ENCODE results near the gene TMEM190. TPM values are rescaled to one million over a fixed set of nuclear protein-coding genes. Genes with fewer than 3 reads are reported as not detected.

The TMEM190 gene
- total and polyA plus RNA-seq, 11 donors: not detected

DNA sequence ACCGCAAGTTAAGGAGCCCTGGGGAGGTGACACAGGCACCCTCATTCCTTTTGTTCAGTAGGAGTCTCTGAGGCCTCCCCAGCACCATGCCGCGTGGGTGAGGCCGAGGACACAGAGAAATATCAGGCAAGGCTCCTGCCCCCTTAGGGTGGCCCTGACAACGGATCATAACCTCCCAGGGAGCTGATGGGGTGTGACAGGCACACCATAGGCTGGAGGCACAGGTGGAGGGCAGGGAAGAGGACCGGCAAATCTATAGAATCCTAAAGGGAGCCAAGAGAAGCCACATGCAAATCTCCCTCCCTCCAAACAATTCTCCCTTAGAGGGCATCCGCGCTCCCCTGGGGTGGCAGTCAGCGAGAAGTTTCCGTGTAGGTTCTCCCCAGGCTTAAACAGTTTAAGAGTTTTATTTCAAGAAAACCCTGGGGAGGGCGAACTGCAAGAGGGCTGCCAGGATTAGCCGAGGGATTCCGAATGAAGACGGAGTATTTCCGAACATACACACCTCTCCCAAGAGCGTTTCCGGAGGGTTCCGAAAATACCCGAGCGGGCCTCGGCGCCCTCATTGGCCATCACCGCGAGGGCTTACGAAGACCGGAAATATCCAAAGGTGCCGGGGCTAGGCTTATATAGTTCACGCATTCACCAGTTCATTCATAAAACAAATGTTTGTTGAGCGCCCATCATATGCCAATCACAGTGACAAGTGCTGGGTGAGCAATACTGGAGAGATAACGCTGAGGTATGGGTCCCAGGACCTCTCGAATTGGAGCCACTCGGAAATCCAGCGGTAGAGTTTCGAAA is 8.5 kb downstream of the TMEM190 start:
- peaks cover 14 to 58% (median 41%) of the 10 kb centered on the region in 12 donors for H3K4me1 ChIP-seq
- intact Hi-C loops (cut with DNase I): loop anchor here in 7 of 10 donors (1.0 to 10.0 kb wide), 10 partner anchors 23 to 250 kb away; partner anchors contain the start of genes KMT5C (in 3 of the 7), BRSK1 (in 1 of the 7), HSPBP1 (in 1 of the 7) and PPP6R1 (in 1 of the 7)

GRCh38 chr19:55385724-55386492 is 9.3 kb downstream of the TMEM190 start, which contains the start of gene RPL28:
RPL28 (plus strand) TSS chr19:55385932; CDS start chr19:55386358, 426 bp downstream.
- Histone ChIP-seq H3K9me3 (no peaks in the 10 kb centered on the region), H3K4me3 (peak within 1 kb of the TSS; percentile 48 to 87 (median 78)), H3K36me3 (peaks cover 0 to 42% (median 36%) of the 10 kb centered on the region in 9 donors), H3K27me3 (no peaks in the 10 kb centered on the region), H3K27ac (peak within 1 kb of the TSS; percentile 79 to 97 (median 94)), H3K4me1 (peaks cover 14 to 58% (median 42%) of the 10 kb centered on the region in 12 donors)
- peak; percentile 90 to 95 (median 90) for ATAC-seq
- WGBS, 4 donors: 0 to 1% (median 0%) methylated on average over 48 to 68 of the region's 68 CpGs
- TF ChIP-seq CTCF (IDR thresholded peaks at IDR 0.05): no peak
- peak; percentile 34 to 99 for TF ChIP-seq POLR2A (IDR thresholded peaks at IDR 0.05)
- DNase-seq: peak; percentile 98 to 99 (median 98)
- intact Hi-C loops (cut with DNase I): loop anchor here in 5 of 10 donors (1.0 to 10.0 kb wide), 9 partner anchors 19 to 249 kb away; partner anchors contain the start of genes KMT5C (in 3 of the 5) and PPP6R1 (in 1 of the 5)

More for the DNA sequence above, 8.5 kb downstream of the TMEM190 start:
- no peak for TF ChIP-seq POLR2A (IDR thresholded peaks at IDR 0.05)
- TF ChIP-seq CTCF (IDR thresholded peaks at IDR 0.05): peak in 1 of 12 donors; percentile 11
- DNase-seq (peak; percentile 95 to 97 (median 97)), ATAC-seq (peak; percentile 85 to 91 (median 90))
- Histone ChIP-seq H3K36me3 (peaks cover 0 to 34% (median 31%) of the 10 kb centered on the region in 9 donors), H3K4me3 (peak overlapping the region; percentile 48 to 87 (median 78)), H3K27ac (peak overlapping the region; percentile 79 to 97 (median 94)), H3K9me3 (no peaks in the 10 kb centered on the region), H3K27me3 (no peaks in the 10 kb centered on the region)
- 2 to 7% (median 6%) methylated on average over 31 to 34 of the region's 34 CpGs for WGBS, 4 donors

DNA sequence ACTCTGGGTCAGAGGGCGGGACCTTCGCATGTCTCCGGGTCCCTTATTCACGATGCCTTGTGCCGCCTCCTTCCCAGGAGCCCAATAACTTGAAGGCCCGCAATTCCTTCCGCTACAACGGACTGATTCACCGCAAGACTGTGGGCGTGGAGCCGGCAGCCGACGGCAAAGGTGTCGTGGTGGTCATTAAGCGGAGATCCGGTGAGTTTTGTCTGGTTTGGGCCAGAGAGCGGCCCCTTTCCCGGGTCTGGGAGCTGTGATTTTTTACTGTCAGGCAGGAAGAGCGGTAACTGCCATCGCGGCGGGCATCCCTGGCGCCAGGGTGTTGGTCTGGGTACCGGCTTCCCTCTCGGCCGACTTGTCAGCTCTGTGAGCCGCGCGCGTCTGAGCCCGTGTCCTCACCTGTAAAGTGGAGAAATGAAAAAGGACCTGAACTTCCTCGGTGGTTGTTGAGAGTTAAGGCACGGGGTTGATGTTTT is 9.9 kb downstream of the TMEM190 start:
- H3K4me1 ChIP-seq: peaks cover 14 to 62% (median 42%) of the 10 kb centered on the region in 12 donors
- intact Hi-C loops (cut with DNase I): loop anchor here in 3 of 10 donors (2.0 to 10.0 kb wide), 3 partner anchors 18 to 248 kb away; no protein-coding TSS in a partner anchor
- TF ChIP-seq POLR2A (IDR thresholded peaks at IDR 0.05) (no peak), CTCF (IDR thresholded peaks at IDR 0.05) (no peak)
- ATAC-seq (no peak), DNase-seq (no peak)
- no peaks in the 10 kb centered on the region for H3K9me3 ChIP-seq
- H3K27me3 ChIP-seq: no peaks in the 10 kb centered on the region
- WGBS, 4 donors: 4 to 7% (median 5%) methylated on average over 31 to 33 of the region's 33 CpGs
- peak overlapping the region; percentile 48 to 87 (median 78) for H3K4me3 ChIP-seq
- H3K36me3 ChIP-seq: peaks cover 0 to 48% (median 42%) of the 10 kb centered on the region in 9 donors
- peak overlapping the region in 11 of 12 donors; percentile 85 to 97 (median 94) for H3K27ac ChIP-seq

Data from heart left ventricle (tissue), 16 donors.